Measurements from ENCODE around the gene XPO6.

DNA sequence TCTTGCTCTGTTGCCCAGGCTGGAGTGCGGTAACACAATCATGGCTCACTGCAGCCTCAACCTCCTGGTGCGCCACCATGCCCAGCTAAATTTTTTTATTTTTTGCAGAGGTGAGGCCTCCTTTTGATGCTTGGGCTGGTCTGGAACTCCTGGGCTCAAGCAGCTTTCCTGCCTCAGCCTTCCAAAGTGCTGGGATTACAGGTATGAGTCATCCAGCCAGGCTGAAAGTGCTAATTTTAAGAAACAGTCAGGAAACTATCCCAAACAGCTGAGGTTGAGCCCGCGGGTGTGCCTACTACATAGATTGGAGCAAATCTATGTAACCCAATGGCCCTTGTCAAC is 738 bp upstream of the XPO6 start:
- TF ChIP-seq, protein P1, sequence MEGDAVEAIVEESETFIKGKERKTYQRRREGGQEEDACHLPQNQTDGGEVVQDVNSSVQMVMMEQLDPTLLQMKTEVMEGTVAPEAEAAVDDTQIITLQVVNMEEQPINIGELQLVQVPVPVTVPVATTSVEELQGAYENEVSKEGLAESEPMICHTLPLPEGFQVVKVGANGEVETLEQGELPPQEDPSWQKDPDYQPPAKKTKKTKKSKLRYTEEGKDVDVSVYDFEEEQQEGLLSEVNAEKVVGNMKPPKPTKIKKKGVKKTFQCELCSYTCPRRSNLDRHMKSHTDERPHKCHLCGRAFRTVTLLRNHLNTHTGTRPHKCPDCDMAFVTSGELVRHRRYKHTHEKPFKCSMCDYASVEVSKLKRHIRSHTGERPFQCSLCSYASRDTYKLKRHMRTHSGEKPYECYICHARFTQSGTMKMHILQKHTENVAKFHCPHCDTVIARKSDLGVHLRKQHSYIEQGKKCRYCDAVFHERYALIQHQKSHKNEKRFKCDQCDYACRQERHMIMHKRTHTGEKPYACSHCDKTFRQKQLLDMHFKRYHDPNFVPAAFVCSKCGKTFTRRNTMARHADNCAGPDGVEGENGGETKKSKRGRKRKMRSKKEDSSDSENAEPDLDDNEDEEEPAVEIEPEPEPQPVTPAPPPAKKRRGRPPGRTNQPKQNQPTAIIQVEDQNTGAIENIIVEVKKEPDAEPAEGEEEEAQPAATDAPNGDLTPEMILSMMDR (optimal IDR thresholded peaks at IDR 0.05 in 1 of 3, IDR thresholded peaks at IDR 0.05 in 1 of 3, conservative IDR thresholded peaks at IDR 0.05 in 1 of 3; ENCODE audit: extremely low read depth in 1 of 3, insufficient read depth in 2 of 3, low read length in 3 of 3): no peak
- TF ChIP-seq EZH2 (IDR thresholded peaks at IDR 0.05; ENCODE audit: low read length): no peak
